Endothelial cell of umbilical vein (primary cell): ENCODE measurements around the gene GPR153.

Source experiments
- CTCF ChIP-seq, 2 donors: IDR thresholded peaks; 1 replicate in 1 of 2; 2 replicates in 1 of 2; pipeline ENCODE4 v1.5.1; 2011; ENCODE audit warnings: low read length in 2 of 2, mild to moderate bottlenecking in 2 of 2, moderate library complexity in 2 of 2, control low read depth in 1 of 2, inconsistent platforms in 1 of 2, low read depth in 1 of 2; ENCODE audit not compliant: insufficient read depth in 1 of 2; ENCODE audit errors: extremely low read depth in 1 of 2
- EZH2 ChIP-seq: IDR thresholded peaks from 2 replicates; pipeline ENCODE4 v1.6.1; 2012; ENCODE audit warnings: borderline replicate concordance, low read depth, mild to moderate bottlenecking, moderate library complexity, low read length, inconsistent platforms; ENCODE audit not compliant: severe bottlenecking
- FOS ChIP-seq: IDR thresholded peaks from 2 replicates; pipeline ENCODE4 v1.6.1; 2011; ENCODE audit warnings: mild to moderate bottlenecking, low read length, moderate library complexity, borderline replicate concordance; ENCODE audit not compliant: insufficient read depth
- GATA2 ChIP-seq: IDR thresholded peaks from 2 replicates; pipeline ENCODE4 v1.7.0; 2011; ENCODE audit warnings: low read depth, mild to moderate bottlenecking, moderate library complexity, mixed read lengths, low read length; ENCODE audit not compliant: insufficient read length, insufficient read depth
- JUN ChIP-seq: IDR thresholded peaks from 2 replicates; pipeline ENCODE4 v1.6.1; 2011; ENCODE audit warnings: borderline replicate concordance, low read depth; ENCODE audit not compliant: insufficient read length, insufficient read depth
- MYC ChIP-seq: IDR thresholded peaks from one replicate; pipeline ENCODE4 v1.6.1; 2011; ENCODE audit warnings: mild to moderate bottlenecking, low read depth, low read length
- POLR2A ChIP-seq: IDR thresholded peaks from 2 replicates; pipeline ENCODE4 v1.6.1; 2012; ENCODE audit warnings: low read depth, mild to moderate bottlenecking, control low read depth, low read length
- POLR2AphosphoS5 ChIP-seq: IDR thresholded peaks from 2 replicates; pipeline ENCODE4 v1.6.1; 2012; ENCODE audit warnings: low read depth, mild to moderate bottlenecking, control low read depth, low read length, moderate library complexity; ENCODE audit not compliant: insufficient read depth

DNA sequence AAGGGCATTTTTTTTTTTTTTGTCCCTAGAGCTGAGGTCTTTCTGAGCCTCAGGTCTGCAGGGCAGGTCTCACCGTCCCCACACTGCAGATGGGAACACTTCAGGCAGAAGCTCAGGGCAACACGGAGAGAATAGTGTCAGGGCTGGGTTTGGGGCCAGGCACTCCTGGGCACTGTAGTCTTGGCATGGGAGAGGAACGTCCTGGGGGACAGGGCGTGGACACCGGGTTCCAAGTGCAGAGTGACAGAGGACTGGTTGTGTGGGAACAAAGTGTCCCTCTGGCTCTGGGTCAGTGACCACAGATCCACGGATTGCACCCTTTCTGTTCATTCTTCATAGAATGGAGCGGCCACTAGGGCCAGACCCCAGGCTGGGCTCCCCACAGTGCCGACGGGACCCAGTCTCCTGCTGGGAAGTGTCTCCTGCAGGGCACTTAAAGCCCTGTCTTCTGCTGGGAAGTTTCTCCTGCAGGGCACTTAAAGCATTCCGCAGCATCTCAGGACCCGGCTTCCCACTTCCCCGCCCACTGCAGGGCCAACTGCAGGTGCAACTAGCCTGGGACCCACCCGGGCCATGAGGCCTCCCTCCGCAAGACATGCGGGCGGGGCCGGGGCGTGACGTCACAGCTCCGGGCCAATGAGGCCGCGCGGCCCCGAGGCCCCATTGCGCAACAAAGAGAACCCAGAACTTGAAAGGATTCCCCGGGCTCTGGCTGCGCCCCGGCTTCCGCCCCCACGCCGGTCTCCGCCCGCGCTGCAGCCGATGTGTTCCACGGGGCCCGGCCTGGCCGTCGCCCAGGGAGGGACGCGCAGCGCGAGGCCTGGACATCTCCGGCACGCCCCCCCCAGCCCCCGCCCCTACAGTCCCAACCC, 1.2 kb downstream of the GPR153 start:
- TF ChIP-seq POLR2A (no peak), POLR2AphosphoS5 (no peak), CTCF (IDR thresholded peaks at IDR 0.05; ENCODE audit: extremely low read depth in 1 of 2, insufficient read depth in 1 of 2, low read depth in 1 of 2, low read length in 2 of 2) (no peak), EZH2 (no peak), FOS (no peak), GATA2 (no peak), MYC (no peak), JUN (no peak)
